Measurements from ENCODE around the gene ADAM21. TPM values are rescaled to one million over a fixed set of nuclear protein-coding genes. Genes with fewer than 3 reads are reported as not detected.
"Not testable (repeated sequence)": the region's sequence is repeated elsewhere in the genome, so short reads cannot be mapped to it uniquely, and the experiment has no call there.

Gene ADAM21
- total and polyA plus RNA-seq, 2 donors (not counting 1 experiment from before 2014, with no cell fraction given), result not detected

DNA sequence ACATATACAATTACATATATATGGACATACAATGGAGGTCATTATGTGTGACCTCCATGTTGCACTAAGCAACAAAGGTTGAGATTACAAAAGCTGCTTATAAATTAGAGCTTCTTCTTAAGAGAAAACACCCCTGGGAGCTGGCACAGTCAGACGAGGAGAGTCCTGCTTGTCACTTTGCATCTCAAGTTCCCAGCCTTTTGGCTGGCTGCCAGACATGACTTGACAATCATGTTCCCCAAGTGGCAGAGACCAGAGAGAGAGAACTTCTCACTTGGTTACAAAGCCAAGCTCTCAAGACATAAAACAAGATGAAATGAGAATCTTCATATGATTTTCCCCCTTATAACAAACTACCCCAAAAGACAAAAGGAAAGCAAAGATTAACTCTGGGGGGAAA is 26.6 kb upstream of the ADAM21 start:
- Mint-ChIP-seq H3K4me3 (no peak overlapping the region), H3K9me3 (ENCODE audit: insufficient read depth) (peaks cover 2% of the 10 kb centered on the region), H3K27ac (no peak overlapping the region), H3K4me1 (no peaks in the 10 kb centered on the region), H3K27me3 (peaks cover 35% of the 10 kb centered on the region)
- intact Hi-C loops (cut with micrococcal nuclease), result no loop called here
- TF ChIP-seq EZH2 (IDR thresholded peaks at IDR 0.05; ENCODE audit: borderline replicate concordance, insufficient read depth, low read depth, low read length, poor library complexity, severe bottlenecking), result no peak
- TF ChIP-seq, protein P1, sequence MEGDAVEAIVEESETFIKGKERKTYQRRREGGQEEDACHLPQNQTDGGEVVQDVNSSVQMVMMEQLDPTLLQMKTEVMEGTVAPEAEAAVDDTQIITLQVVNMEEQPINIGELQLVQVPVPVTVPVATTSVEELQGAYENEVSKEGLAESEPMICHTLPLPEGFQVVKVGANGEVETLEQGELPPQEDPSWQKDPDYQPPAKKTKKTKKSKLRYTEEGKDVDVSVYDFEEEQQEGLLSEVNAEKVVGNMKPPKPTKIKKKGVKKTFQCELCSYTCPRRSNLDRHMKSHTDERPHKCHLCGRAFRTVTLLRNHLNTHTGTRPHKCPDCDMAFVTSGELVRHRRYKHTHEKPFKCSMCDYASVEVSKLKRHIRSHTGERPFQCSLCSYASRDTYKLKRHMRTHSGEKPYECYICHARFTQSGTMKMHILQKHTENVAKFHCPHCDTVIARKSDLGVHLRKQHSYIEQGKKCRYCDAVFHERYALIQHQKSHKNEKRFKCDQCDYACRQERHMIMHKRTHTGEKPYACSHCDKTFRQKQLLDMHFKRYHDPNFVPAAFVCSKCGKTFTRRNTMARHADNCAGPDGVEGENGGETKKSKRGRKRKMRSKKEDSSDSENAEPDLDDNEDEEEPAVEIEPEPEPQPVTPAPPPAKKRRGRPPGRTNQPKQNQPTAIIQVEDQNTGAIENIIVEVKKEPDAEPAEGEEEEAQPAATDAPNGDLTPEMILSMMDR (IDR thresholded peaks at IDR 0.05), result no peak
- Histone ChIP-seq H3K9ac (ENCODE audit: low read length) (no peak overlapping the region), H2AFZ (ENCODE audit: insufficient read depth, low read depth, low read length, poor library complexity, severe bottlenecking) (no peak overlapping the region), H3K4me1 (ENCODE audit: control insufficient read depth in 2 of 2, insufficient read depth in 2 of 2, low read length in 2 of 2) (no peaks in the 10 kb centered on the region), H3K9me3 (ENCODE audit: control extremely low read depth in 1 of 3, control insufficient read depth in 2 of 3, insufficient read depth in 1 of 3, low read length in 2 of 3) (peaks cover 0 to 4% (median 2%) of the 10 kb centered on the region in 3 donors), H3K4me3 (ENCODE audit: control extremely low read depth in 1 of 5, extremely low read depth in 1 of 5, insufficient read depth in 1 of 5, low read depth in 2 of 5, low read length in 4 of 5) (no peak overlapping the region), H3K79me2 (ENCODE audit: control insufficient read depth, insufficient read depth, low read length) (no peaks in the 10 kb centered on the region), H4K20me1 (ENCODE audit: control insufficient read depth, insufficient read depth, low read length, poor library complexity, severe bottlenecking) (no peaks in the 10 kb centered on the region), H3K4me2 (replicated peaks; ENCODE audit: low read depth, low read length, poor library complexity, severe bottlenecking) (no peak overlapping the region), H3K27me3 (replicated peaks in 1 of 4; ENCODE audit: control extremely low read depth in 1 of 4, control insufficient read depth in 3 of 4, insufficient read depth in 4 of 4, low read length in 3 of 4) (peaks cover 0 to 3% (median 0%) of the 10 kb centered on the region in 4 experiments), H3K36me3 (replicated peaks in 1 of 2; ENCODE audit: control extremely low read depth in 1 of 2, control insufficient read depth in 1 of 2, extremely low read depth in 1 of 2, insufficient read depth in 2 of 2, low read length in 1 of 2) (no peaks in the 10 kb centered on the region), H3K27ac (ENCODE audit: low read length in 2 of 2) (no peak overlapping the region)
- ATAC-seq (ENCODE audit: low read depth) (no peak), DNase-seq (no peak)
- ChIA-PET CTCF (no interaction called here), POLR2A (no interaction called here)
- 0% methylated on average over 1 of the region's 1 CpG for WGBS (ENCODE audit: insufficient coverage)

DNA sequence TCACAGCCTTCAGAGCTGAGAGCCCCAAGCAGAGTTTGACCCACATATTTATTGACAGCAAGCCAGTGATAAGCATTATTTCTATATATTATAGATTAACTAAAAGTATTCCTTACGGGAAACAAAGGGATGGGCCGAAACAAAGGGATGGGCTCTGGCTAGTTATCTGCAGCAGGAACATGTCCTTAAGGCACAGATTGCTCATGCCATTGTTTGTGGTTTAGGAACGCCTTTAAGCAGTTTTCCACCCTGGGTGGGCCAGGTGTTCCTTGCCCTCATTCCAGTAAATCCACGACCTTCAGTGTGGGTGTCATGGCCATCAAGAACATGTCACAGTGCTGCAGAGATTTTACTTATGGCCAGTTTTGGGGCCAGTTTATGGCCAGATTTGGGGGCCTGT is 25.4 kb upstream of the ADAM21 start:
- WGBS (ENCODE audit: insufficient coverage), result 67% methylated on average over 1 of the region's 4 CpGs
- H3K4me3 Mint-ChIP-seq; POLR2A ChIA-PET; H2AFZ ChIP-seq (ENCODE audit: insufficient read depth, low read depth, low read length, poor library complexity, severe bottlenecking); H3K79me2 ChIP-seq (ENCODE audit: control insufficient read depth, insufficient read depth, low read length); CTCF ChIA-PET; H3K4me2 ChIP-seq (replicated peaks; ENCODE audit: low read depth, low read length, poor library complexity, severe bottlenecking); H3K9me3 Mint-ChIP-seq (ENCODE audit: insufficient read depth); DNase-seq; H3K36me3 ChIP-seq (replicated peaks in 1 of 2; ENCODE audit: control extremely low read depth in 1 of 2, control insufficient read depth in 1 of 2, extremely low read depth in 1 of 2, insufficient read depth in 2 of 2, low read length in 1 of 2); H3K9me3 ChIP-seq (ENCODE audit: control extremely low read depth in 1 of 3, control insufficient read depth in 2 of 3, insufficient read depth in 1 of 3, low read length in 2 of 3); ATAC-seq (ENCODE audit: low read depth); H3K4me1 ChIP-seq (ENCODE audit: control insufficient read depth in 2 of 2, insufficient read depth in 2 of 2, low read length in 2 of 2); H3K27ac Mint-ChIP-seq; H3K27me3 ChIP-seq (replicated peaks in 1 of 4; ENCODE audit: control extremely low read depth in 1 of 4, control insufficient read depth in 3 of 4, insufficient read depth in 4 of 4, low read length in 3 of 4); intact Hi-C loops (cut with micrococcal nuclease); H3K4me3 ChIP-seq (ENCODE audit: control extremely low read depth in 1 of 5, extremely low read depth in 1 of 5, insufficient read depth in 1 of 5, low read depth in 2 of 5, low read length in 4 of 5); H4K20me1 ChIP-seq (ENCODE audit: control insufficient read depth, insufficient read depth, low read length, poor library complexity, severe bottlenecking); H3K27ac ChIP-seq (ENCODE audit: low read length in 2 of 2); H3K4me1 Mint-ChIP-seq; H3K9ac ChIP-seq (ENCODE audit: low read length): not testable (repeated sequence)
- H3K27me3 Mint-ChIP-seq, result peaks cover 32% of the 10 kb centered on the region
